ENCODE results near the gene MCM8.

The MCM8 gene

GRCh38 chr20:5971203-5971602 is 20.8 kb downstream of the MCM8 start:
- TF ChIP-seq CTCF (IDR thresholded peaks at IDR 0.05; ENCODE audit: low read depth, low read length) = no peak
- no peak overlapping the region for H3K4me3 ChIP-seq (ENCODE audit: low read depth, low read length)

- H3K4me3 ChIP-seq (ENCODE audit: low read depth, low read length) = no peak overlapping the region
- no peak for TF ChIP-seq CTCF (IDR thresholded peaks at IDR 0.05; ENCODE audit: low read depth, low read length)
These were observed 22.7 kb downstream of the MCM8 start for GRCh38 chr20:5973172-5973571.

- no peak overlapping the region for H3K4me3 ChIP-seq (ENCODE audit: low read depth, low read length)
- TF ChIP-seq CTCF (IDR thresholded peaks at IDR 0.05; ENCODE audit: low read depth, low read length) = no peak
These were observed 23.5 kb downstream of the MCM8 start for GRCh38 chr20:5973971-5974370.

GRCh38 chr20:5974531-5974930 is 24.1 kb downstream of the MCM8 start:
- no peak overlapping the region for H3K4me3 ChIP-seq (ENCODE audit: low read depth, low read length)
- no peak for TF ChIP-seq CTCF (IDR thresholded peaks at IDR 0.05; ENCODE audit: low read depth, low read length)

GRCh38 chr20:5975778-5976177 is 25.3 kb downstream of the MCM8 start:
- H3K4me3 ChIP-seq (ENCODE audit: low read depth, low read length) = no peak overlapping the region
- TF ChIP-seq CTCF (IDR thresholded peaks at IDR 0.05; ENCODE audit: low read depth, low read length) = no peak

- no peak for TF ChIP-seq CTCF (IDR thresholded peaks at IDR 0.05; ENCODE audit: low read depth, low read length)
- H3K4me3 ChIP-seq (ENCODE audit: low read depth, low read length) = no peak overlapping the region
These were observed 26.8 kb downstream of the MCM8 start for GRCh38 chr20:5977223-5977622.

GRCh38 chr20:5977975-5978374 is 27.5 kb downstream of the MCM8 start:
- no peak for TF ChIP-seq CTCF (IDR thresholded peaks at IDR 0.05; ENCODE audit: low read depth, low read length)
- H3K4me3 ChIP-seq (ENCODE audit: low read depth, low read length) = no peak overlapping the region

Measured in WI38 (cell line).